ENCODE data around the gene RAB11FIP4. TPM values are rescaled to one million over a fixed set of nuclear protein-coding genes. Genes with fewer than 3 reads are reported as not detected.

The RAB11FIP4 gene
- total RNA-seq, 1 experiment from 2014 or later = 54.9 TPM

DNA sequence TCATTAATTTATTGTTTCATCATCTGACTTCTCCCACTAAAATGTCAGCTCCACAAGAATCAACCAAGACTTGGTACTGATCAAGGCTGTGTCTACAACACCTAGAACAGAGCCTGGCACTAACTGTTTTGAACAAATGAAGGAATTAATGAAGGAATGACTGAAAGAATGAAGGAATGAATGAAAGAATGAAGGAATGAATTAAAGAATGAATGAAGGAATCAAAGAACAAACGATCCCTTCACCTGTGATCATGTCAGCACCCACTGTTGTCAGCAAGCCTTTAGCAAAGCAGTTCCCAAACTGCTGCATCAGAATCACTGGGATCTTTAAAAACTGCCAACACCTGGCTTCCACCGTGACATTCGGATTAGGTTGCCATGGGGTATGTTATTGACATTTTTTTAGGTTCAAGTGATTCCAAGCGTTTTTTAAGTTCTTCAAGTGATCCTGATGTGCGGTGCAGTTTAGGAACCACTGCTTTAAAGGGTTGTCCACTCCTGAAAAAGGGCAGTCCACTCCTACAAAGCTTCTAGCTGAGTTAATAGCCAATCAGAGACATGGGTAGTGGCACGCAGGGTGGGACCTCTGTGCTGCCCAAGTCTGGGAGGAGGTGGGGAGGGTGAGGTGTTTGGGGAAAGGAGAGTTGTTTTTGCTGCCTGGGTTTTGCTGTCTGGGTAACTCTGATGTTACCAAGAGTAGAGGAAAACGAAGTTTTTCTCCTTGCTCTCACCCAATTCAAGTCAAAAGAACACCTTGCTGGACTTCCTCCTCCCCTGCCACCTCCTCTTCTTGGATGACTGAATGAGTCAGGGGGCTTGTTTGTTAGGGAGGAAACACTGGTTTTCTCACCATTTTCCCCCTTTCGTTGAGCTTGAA, 89.7 kb downstream of the RAB11FIP4 start:
- CTCF ChIA-PET = no interaction called here
- ATAC-seq (no peak), DNase-seq (ENCODE audit: low spot score) (no peak)
- no peaks in the 10 kb centered on the region; the same call in 1 of the 2 replicates for H3K27me3 Mint-ChIP-seq (ENCODE audit: low read depth)
- TF ChIP-seq OVOL2 (CRISPR knock-in tag; IDR thresholded peaks at IDR 0.05; ENCODE audit: borderline replicate concordance) (no peak), TP53 (CRISPR knock-in tag; IDR thresholded peaks at IDR 0.05) (no peak)
- TF ChIP-seq, protein P1, sequence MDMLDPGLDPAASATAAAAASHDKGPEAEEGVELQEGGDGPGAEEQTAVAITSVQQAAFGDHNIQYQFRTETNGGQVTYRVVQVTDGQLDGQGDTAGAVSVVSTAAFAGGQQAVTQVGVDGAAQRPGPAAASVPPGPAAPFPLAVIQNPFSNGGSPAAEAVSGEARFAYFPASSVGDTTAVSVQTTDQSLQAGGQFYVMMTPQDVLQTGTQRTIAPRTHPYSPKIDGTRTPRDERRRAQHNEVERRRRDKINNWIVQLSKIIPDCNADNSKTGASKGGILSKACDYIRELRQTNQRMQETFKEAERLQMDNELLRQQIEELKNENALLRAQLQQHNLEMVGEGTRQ (CRISPR knock-in tag; IDR thresholded peaks at IDR 0.05) = no peak
- H3K9me3 Mint-ChIP-seq = no peaks in the 10 kb centered on the region
- H3K36me3 Mint-ChIP-seq = no peaks in the 10 kb centered on the region
- H3K4me1 Mint-ChIP-seq = peaks cover 4% of the 10 kb centered on the region; the same call in 1 of the 2 replicates
- POLR2A ChIA-PET = no interaction called here
- no peak overlapping the region for H3K4me3 Mint-ChIP-seq
- H3K27ac Mint-ChIP-seq = no peak overlapping the region

DNA sequence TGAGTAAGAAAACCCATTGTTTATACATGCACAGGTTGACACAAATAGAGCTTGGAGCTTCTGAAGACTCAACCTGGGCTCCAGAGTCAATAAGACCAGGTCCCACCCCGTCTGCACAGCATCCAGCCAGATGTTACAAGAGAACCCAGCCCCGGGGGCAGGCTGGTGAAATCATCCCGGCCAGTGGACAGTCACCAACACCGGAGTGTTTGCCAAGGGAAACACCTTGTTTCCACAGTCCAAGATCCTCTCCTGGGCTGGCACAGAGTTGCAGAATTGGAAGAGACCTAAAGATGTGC, 90.3 kb downstream of the RAB11FIP4 start:
- Mint-ChIP-seq H3K27me3 (ENCODE audit: low read depth) (no peaks in the 10 kb centered on the region; the same call in 1 of the 2 replicates), H3K4me3 (no peak overlapping the region), H3K36me3 (no peaks in the 10 kb centered on the region), H3K9me3 (no peaks in the 10 kb centered on the region), H3K27ac (no peak overlapping the region), H3K4me1 (peaks cover 6% of the 10 kb centered on the region)
- ChIA-PET CTCF (interaction anchor here (1.3 kb wide), 1 partner anchor 45 kb away, joined by 3 read pairs; no protein-coding TSS in a partner anchor), POLR2A (no interaction called here)
- ATAC-seq (no peak), DNase-seq (ENCODE audit: low spot score) (no peak)
- TF ChIP-seq ETV6 (CRISPR knock-in tag; IDR thresholded peaks at IDR 0.05) = no peak
- TF ChIP-seq TCF7 (CRISPR knock-in tag; IDR thresholded peaks at IDR 0.05; ENCODE audit: low read depth) = no peak
- TF ChIP-seq TP53 (CRISPR knock-in tag; IDR thresholded peaks at IDR 0.05) = no peak
- TF ChIP-seq ZNF396 (CRISPR knock-in tag; IDR thresholded peaks at IDR 0.05; ENCODE audit: borderline replicate concordance) = no peak
- no peak for TF ChIP-seq SP1 (CRISPR knock-in tag; conservative IDR thresholded peaks at IDR 0.05)
- TF ChIP-seq, protein P2, sequence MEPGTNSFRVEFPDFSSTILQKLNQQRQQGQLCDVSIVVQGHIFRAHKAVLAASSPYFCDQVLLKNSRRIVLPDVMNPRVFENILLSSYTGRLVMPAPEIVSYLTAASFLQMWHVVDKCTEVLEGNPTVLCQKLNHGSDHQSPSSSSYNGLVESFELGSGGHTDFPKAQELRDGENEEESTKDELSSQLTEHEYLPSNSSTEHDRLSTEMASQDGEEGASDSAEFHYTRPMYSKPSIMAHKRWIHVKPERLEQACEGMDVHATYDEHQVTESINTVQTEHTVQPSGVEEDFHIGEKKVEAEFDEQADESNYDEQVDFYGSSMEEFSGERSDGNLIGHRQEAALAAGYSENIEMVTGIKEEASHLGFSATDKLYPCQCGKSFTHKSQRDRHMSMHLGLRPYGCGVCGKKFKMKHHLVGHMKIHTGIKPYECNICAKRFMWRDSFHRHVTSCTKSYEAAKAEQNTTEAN (CRISPR knock-in tag; IDR thresholded peaks at IDR 0.05) = no peak
- no peak for TF ChIP-seq GRHL2 (CRISPR knock-in tag; IDR thresholded peaks at IDR 0.05; ENCODE audit: insufficient replicate concordance, severe bottlenecking)
- TF ChIP-seq TEAD1 (CRISPR knock-in tag; IDR thresholded peaks at IDR 0.05) = no peak
- no peak for TF ChIP-seq TEAD4 (CRISPR knock-in tag; IDR thresholded peaks at IDR 0.05)
- TF ChIP-seq, protein P3, sequence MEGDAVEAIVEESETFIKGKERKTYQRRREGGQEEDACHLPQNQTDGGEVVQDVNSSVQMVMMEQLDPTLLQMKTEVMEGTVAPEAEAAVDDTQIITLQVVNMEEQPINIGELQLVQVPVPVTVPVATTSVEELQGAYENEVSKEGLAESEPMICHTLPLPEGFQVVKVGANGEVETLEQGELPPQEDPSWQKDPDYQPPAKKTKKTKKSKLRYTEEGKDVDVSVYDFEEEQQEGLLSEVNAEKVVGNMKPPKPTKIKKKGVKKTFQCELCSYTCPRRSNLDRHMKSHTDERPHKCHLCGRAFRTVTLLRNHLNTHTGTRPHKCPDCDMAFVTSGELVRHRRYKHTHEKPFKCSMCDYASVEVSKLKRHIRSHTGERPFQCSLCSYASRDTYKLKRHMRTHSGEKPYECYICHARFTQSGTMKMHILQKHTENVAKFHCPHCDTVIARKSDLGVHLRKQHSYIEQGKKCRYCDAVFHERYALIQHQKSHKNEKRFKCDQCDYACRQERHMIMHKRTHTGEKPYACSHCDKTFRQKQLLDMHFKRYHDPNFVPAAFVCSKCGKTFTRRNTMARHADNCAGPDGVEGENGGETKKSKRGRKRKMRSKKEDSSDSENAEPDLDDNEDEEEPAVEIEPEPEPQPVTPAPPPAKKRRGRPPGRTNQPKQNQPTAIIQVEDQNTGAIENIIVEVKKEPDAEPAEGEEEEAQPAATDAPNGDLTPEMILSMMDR (IDR thresholded peaks at IDR 0.05) = no peak
- TF ChIP-seq, protein P4, sequence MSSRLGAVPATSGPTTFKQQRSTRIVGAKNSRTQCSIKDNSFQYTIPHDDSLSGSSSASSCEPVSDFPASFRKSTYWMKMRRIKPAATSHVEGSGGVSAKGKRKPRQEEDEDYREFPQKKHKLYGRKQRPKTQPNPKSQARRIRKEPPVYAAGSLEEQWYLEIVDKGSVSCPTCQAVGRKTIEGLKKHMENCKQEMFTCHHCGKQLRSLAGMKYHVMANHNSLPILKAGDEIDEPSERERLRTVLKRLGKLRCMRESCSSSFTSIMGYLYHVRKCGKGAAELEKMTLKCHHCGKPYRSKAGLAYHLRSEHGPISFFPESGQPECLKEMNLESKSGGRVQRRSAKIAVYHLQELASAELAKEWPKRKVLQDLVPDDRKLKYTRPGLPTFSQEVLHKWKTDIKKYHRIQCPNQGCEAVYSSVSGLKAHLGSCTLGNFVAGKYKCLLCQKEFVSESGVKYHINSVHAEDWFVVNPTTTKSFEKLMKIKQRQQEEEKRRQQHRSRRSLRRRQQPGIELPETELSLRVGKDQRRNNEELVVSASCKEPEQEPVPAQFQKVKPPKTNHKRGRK (CRISPR knock-in tag; IDR thresholded peaks at IDR 0.05; ENCODE audit: borderline replicate concordance) = no peak
- no peak for TF ChIP-seq FOXK1 (CRISPR knock-in tag; IDR thresholded peaks at IDR 0.05)
- TF ChIP-seq, protein P5, sequence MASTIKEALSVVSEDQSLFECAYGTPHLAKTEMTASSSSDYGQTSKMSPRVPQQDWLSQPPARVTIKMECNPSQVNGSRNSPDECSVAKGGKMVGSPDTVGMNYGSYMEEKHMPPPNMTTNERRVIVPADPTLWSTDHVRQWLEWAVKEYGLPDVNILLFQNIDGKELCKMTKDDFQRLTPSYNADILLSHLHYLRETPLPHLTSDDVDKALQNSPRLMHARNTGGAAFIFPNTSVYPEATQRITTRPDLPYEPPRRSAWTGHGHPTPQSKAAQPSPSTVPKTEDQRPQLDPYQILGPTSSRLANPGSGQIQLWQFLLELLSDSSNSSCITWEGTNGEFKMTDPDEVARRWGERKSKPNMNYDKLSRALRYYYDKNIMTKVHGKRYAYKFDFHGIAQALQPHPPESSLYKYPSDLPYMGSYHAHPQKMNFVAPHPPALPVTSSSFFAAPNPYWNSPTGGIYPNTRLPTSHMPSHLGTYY (CRISPR knock-in tag; IDR thresholded peaks at IDR 0.05) = no peak
- no peak for TF ChIP-seq GTF2I (CRISPR knock-in tag; conservative IDR thresholded peaks at IDR 0.05)
- TF ChIP-seq ZNF138 (CRISPR knock-in tag; conservative IDR thresholded peaks at IDR 0.05) = no peak
- no peak for TF ChIP-seq RELA (CRISPR knock-in tag; IDR thresholded peaks at IDR 0.05; ENCODE audit: borderline replicate concordance)
- no peak for TF ChIP-seq NFE2L1 (CRISPR knock-in tag; IDR thresholded peaks at IDR 0.05)
- no peak for TF ChIP-seq FOXP1 (CRISPR knock-in tag; IDR thresholded peaks at IDR 0.05; ENCODE audit: borderline replicate concordance)
- no peak for TF ChIP-seq GABPB1 (CRISPR knock-in tag; IDR thresholded peaks at IDR 0.05)

All from WTC11 (cell line).